Measurements from ENCODE around the gene IGFL4. TPM values are rescaled to one million over a fixed set of nuclear protein-coding genes. Genes with fewer than 3 reads are reported as not detected.
"Not testable (repeated sequence)": the region's sequence is repeated elsewhere in the genome, so short reads cannot be mapped to it uniquely, and the experiment has no call there.

The IGFL4 gene
- total RNA-seq, 1 donor from 2014 or later, result 2.3 TPM

DNA sequence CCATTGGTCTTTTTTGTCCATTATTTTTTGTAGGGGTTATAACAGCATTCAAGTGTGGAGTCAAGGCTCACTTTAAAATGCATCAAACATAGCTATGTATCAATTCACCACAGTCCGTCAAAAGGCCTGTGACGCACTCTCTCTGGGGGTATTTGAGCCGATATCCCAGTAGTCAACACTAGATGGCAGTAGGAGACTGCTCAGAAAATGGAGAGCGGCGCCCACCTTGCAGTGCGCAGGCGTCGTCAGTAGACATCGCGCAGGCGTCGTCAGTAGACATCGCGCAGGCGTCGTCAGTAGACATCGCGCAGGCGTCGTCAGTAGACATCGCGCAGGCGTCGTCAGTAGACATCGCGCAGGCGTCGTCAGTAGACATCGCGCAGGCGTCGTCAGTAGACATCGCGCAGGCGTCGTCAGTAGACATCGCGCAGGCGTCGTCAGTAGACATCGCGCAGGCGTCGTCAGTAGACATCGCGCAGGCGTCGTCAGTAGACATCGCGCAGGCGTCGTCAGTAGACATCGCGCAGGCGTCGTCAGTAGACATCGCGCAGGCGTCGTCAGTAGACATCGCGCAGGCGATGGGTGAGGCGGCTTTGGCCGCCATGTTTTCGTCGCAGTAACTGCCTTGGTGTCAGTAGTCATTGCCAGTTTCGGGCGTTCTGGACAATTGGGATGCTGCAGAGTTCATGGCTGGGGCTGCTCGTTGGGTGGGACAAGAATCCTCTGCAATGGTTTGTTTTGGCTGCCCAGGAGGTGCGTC, 38.0 kb upstream of the IGFL4 start:
- H3K4me2 ChIP-seq (ENCODE audit: low read length), result peak overlapping the region; percentile 20
- H3K9me3 Mint-ChIP-seq (ENCODE audit: unreplicated experiment), result peaks cover 12% of the 10 kb centered on the region
- H3K27ac Mint-ChIP-seq (ENCODE audit: unreplicated experiment); FAIRE-seq; H3K9ac ChIP-seq (ENCODE audit: low read length); H3K4me3 Mint-ChIP-seq (ENCODE audit: unreplicated experiment); H3K36me3 ChIP-seq (ENCODE audit: insufficient read depth, low read length); H3K4me3 ChIP-seq (ENCODE audit: insufficient read depth, low read depth, low read length); H3K36me3 Mint-ChIP-seq (ENCODE audit: low read depth, unreplicated experiment); H3K9me3 ChIP-seq (ENCODE audit: insufficient read depth, low read depth, low read length); H3K79me2 ChIP-seq (ENCODE audit: insufficient read depth, low read length); H4K20me1 ChIP-seq (ENCODE audit: insufficient read depth, low read length); H3K27ac ChIP-seq (ENCODE audit: low read depth, low read length): not testable (repeated sequence)
- peak overlapping the region; percentile 39 for H2AFZ ChIP-seq (ENCODE audit: low read depth, low read length)
- TF ChIP-seq, protein P1, sequence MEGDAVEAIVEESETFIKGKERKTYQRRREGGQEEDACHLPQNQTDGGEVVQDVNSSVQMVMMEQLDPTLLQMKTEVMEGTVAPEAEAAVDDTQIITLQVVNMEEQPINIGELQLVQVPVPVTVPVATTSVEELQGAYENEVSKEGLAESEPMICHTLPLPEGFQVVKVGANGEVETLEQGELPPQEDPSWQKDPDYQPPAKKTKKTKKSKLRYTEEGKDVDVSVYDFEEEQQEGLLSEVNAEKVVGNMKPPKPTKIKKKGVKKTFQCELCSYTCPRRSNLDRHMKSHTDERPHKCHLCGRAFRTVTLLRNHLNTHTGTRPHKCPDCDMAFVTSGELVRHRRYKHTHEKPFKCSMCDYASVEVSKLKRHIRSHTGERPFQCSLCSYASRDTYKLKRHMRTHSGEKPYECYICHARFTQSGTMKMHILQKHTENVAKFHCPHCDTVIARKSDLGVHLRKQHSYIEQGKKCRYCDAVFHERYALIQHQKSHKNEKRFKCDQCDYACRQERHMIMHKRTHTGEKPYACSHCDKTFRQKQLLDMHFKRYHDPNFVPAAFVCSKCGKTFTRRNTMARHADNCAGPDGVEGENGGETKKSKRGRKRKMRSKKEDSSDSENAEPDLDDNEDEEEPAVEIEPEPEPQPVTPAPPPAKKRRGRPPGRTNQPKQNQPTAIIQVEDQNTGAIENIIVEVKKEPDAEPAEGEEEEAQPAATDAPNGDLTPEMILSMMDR (IDR thresholded peaks at IDR 0.05; ENCODE audit: insufficient read depth, low read depth, low read length), result peak; percentile 65
- H3K27me3 ChIP-seq (ENCODE audit: insufficient read depth, low read length), result peaks cover 25% of the 10 kb centered on the region
- DNase-seq (ENCODE audit: low read depth), result peak; percentile 69
- H3K4me1 ChIP-seq (ENCODE audit: insufficient read depth, low read length), result peaks cover 35% of the 10 kb centered on the region
- peaks cover 48% of the 10 kb centered on the region for H3K4me1 Mint-ChIP-seq (ENCODE audit: low read depth, unreplicated experiment)
- peaks cover 17% of the 10 kb centered on the region for H3K27me3 Mint-ChIP-seq (ENCODE audit: low read depth, unreplicated experiment)

DNA sequence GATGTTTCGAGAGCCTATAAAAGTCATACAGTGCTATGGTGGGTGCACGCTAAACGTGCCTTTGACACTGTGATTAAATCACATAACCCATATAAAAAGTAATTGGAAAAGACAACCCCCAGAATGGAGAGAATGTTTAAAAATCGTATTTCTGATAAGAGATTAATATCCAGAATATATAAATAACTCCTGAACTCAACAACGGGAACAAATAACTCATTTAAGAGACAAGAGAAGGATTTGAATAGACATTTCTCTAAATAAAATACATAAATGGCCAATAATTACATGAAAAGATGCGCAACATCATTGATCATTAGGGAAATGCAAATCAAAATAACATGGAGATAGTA, 37.0 kb upstream of the IGFL4 start:
- H3K79me2 ChIP-seq (ENCODE audit: insufficient read depth, low read length), result no peaks in the 10 kb centered on the region
- no peak overlapping the region for H3K4me3 ChIP-seq (ENCODE audit: insufficient read depth, low read depth, low read length)
- peaks cover 4% of the 10 kb centered on the region for H3K36me3 Mint-ChIP-seq (ENCODE audit: low read depth, unreplicated experiment)
- peaks cover 25% of the 10 kb centered on the region for H3K27me3 ChIP-seq (ENCODE audit: insufficient read depth, low read length)
- H3K9me3 Mint-ChIP-seq (ENCODE audit: unreplicated experiment), result peaks cover 12% of the 10 kb centered on the region
- peaks cover 17% of the 10 kb centered on the region for H3K27me3 Mint-ChIP-seq (ENCODE audit: low read depth, unreplicated experiment)
- no peak overlapping the region for H3K27ac Mint-ChIP-seq (ENCODE audit: unreplicated experiment)
- H3K9ac ChIP-seq (ENCODE audit: low read length), result no peak overlapping the region
- peaks cover 8% of the 10 kb centered on the region for H3K9me3 ChIP-seq (ENCODE audit: insufficient read depth, low read depth, low read length)
- DNase-seq (ENCODE audit: low read depth), result no peak
- peaks cover 50% of the 10 kb centered on the region for H3K4me1 Mint-ChIP-seq (ENCODE audit: low read depth, unreplicated experiment)
- no peak overlapping the region for H2AFZ ChIP-seq (ENCODE audit: low read depth, low read length)
- no peak overlapping the region for H3K4me2 ChIP-seq (ENCODE audit: low read length)
- TF ChIP-seq, protein P1 (IDR thresholded peaks at IDR 0.05; ENCODE audit: insufficient read depth, low read depth, low read length), result no peak
- no peak for TF ChIP-seq EZH2 (IDR thresholded peaks at IDR 0.05; ENCODE audit: insufficient read depth, low read length)
- H3K4me1 ChIP-seq (ENCODE audit: insufficient read depth, low read length), result peaks cover 33% of the 10 kb centered on the region
- no peaks in the 10 kb centered on the region for H4K20me1 ChIP-seq (ENCODE audit: insufficient read depth, low read length)
- peak overlapping the region; percentile 91 for H3K4me3 Mint-ChIP-seq (ENCODE audit: unreplicated experiment)
- FAIRE-seq, result no peak
- no peak overlapping the region for H3K27ac ChIP-seq (ENCODE audit: low read depth, low read length)
- no peaks in the 10 kb centered on the region for H3K36me3 ChIP-seq (ENCODE audit: insufficient read depth, low read length)

Measured in astrocyte (in vitro differentiated cells and primary cell).